Kidney (tissue), 14 donors: ENCODE results near the gene SBNO1. TPM values are rescaled to one million over a fixed set of nuclear protein-coding genes. Genes with fewer than 3 reads are reported as not detected.
"Not testable (repeated sequence)": the region's sequence is repeated elsewhere in the genome, so short reads cannot be mapped to it uniquely, and the experiment has no call there.

Source experiments
- DNase-seq, 5 donors: peaks; one replicate each; pipeline ENCODE4 v3.0.0-alpha.2; 2013 to 2020
- FAIRE-seq: peaks from 2 replicates; lab custom pipeline; 2012; peaks lifted over from hg19 to GRCh38; lab: Jason Lieb, UNC
- H3K27ac ChIP-seq, 2 donors: one replicate each; pipeline ENCODE4 v1.7.0; 2013; ENCODE audit warnings: low read depth in 2 of 2, low read length in 2 of 2, inconsistent platforms in 1 of 2
- H3K27me3 ChIP-seq: one replicate; pipeline ENCODE4 v1.7.1; 2013; ENCODE audit warnings: low read length, inconsistent platforms; ENCODE audit not compliant: control insufficient read depth, insufficient read depth
- H3K36me3 ChIP-seq, 3 donors: one replicate each; pipeline versions ENCODE4 v1.7.0 to v1.7.1; 2013; ENCODE audit warnings: low read length in 3 of 3, control low read depth in 1 of 3, inconsistent platforms in 1 of 3; ENCODE audit not compliant: insufficient read depth in 3 of 3, control insufficient read depth in 2 of 3
- H3K4me1 ChIP-seq, 3 donors: one replicate each; pipeline versions ENCODE4 v1.7.0 to v1.7.1; 2013; ENCODE audit warnings: low read length in 3 of 3, inconsistent platforms in 1 of 3, low read depth in 1 of 3; ENCODE audit not compliant: control insufficient read depth in 2 of 3, insufficient read depth in 2 of 3
- H3K4me3 ChIP-seq, 3 donors: one replicate each; pipeline versions ENCODE4 v1.7.0 to v1.8.1; 2013; ENCODE audit warnings: low read length in 3 of 3, control low read depth in 1 of 3, inconsistent platforms in 1 of 3
- H3K9ac ChIP-seq, 3 donors: one replicate each; pipeline versions ENCODE4 v1.7.0 to v1.7.1; 2013; ENCODE audit warnings: low read length in 3 of 3, control low read depth in 1 of 3, inconsistent platforms in 1 of 3
- H3K9me3 ChIP-seq, 3 donors: one replicate each; pipeline versions ENCODE4 v1.7.0 to v1.7.1; 2013; ENCODE audit warnings: low read length in 3 of 3, control low read depth in 1 of 3, inconsistent platforms in 1 of 3; ENCODE audit not compliant: control insufficient read depth in 2 of 3, insufficient read depth in 1 of 3
- CTCF ChIP-seq: IDR thresholded peaks from 3 replicates; pipeline ENCODE4 v1.5.1; 2012; ENCODE audit warnings: mild to moderate bottlenecking, moderate library complexity, borderline replicate concordance; ENCODE audit not compliant: insufficient read depth; ENCODE audit errors: extremely low read depth
- intact Hi-C: fragments of 100-400 bp; cut with DNase I; formaldehyde crosslinking; loops from one replicate; pipeline ENCODE4 v1.11.1; 2022
- polyA plus RNA-seq: library from polyadenylated mRNA; stranded (reverse); fragments of 350-450 nt; fragmentation: Illumina TruSeq; extraction: RNeasy Lipid Tissue Mini Kit (QIAGEN cat#74804); gene quantifications from one replicate; pipeline ENCODE4 v1.2.3, GENCODE V29; 2014; ENCODE audit warnings: low read depth, low replicate concordance; ENCODE audit not compliant: insufficient read depth
- total RNA-seq: library from RNA; stranded (reverse); fragmentation: NEBNext Ultra II Directional; extraction: Animal tissue kit (Norgen Biotek cat#: 25700); gene quantifications from one replicate; pipeline ENCODE4 v1.2.1, GENCODE V29; 2021
- donor health status: control.
- donor health status: control.
- donor health status: control.
- donor health status: control.
- donor health status: control.
- donor health status: DM: yes; HTN: yes; CAD: no.
- donor health status: Normal renal cell carcinoma (clear cell type).

The SBNO1 gene
- total and polyA plus RNA-seq, 2 donors from 2014 or later = 4.3 to 32.0 TPM

- H3K27me3 ChIP-seq = no peaks in the 10 kb centered on the region
- FAIRE-seq = no peak
- H3K36me3 ChIP-seq = no peaks in the 10 kb centered on the region
- H3K4me1 ChIP-seq = peaks cover 0 to 1% (median 0%) of the 10 kb centered on the region in 3 donors
- intact Hi-C loops = no loop called here
- H3K27ac ChIP-seq = no peak overlapping the region
- H3K4me3 ChIP-seq = no peak overlapping the region
- DNase-seq = no peak
- no peak for TF ChIP-seq CTCF
- H3K9me3 ChIP-seq = no peaks in the 10 kb centered on the region
- H3K9ac ChIP-seq = no peak overlapping the region
These were observed 14.7 kb upstream of the SBNO1 start for GRCh38 chr12:123379391-123379790.

DNA sequence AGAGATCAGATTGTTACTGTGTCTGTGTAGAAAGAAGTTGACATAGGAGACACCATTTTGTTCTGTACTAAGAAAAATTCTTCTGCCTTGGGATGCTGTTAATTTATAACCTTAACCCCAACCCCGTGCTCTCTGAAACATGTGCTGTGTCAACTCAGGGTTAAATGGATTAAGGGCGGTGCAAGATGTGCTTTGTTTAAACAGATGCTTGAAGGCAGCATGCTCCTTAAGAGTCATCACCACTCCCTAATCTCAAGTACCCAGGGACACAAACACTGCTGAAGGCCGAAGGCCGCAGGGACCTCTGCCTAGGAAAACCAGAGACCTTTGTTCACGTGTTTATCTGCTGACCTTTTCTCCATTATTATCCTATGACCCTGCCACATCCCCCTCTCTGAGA lies 7.8 kb upstream of the SBNO1 start:
- H3K36me3 ChIP-seq, H3K27ac ChIP-seq, H3K27me3 ChIP-seq, DNase-seq, H3K4me1 ChIP-seq, H3K9me3 ChIP-seq, intact Hi-C loops, H3K9ac ChIP-seq, H3K4me3 ChIP-seq, FAIRE-seq: not testable (repeated sequence)

DNA sequence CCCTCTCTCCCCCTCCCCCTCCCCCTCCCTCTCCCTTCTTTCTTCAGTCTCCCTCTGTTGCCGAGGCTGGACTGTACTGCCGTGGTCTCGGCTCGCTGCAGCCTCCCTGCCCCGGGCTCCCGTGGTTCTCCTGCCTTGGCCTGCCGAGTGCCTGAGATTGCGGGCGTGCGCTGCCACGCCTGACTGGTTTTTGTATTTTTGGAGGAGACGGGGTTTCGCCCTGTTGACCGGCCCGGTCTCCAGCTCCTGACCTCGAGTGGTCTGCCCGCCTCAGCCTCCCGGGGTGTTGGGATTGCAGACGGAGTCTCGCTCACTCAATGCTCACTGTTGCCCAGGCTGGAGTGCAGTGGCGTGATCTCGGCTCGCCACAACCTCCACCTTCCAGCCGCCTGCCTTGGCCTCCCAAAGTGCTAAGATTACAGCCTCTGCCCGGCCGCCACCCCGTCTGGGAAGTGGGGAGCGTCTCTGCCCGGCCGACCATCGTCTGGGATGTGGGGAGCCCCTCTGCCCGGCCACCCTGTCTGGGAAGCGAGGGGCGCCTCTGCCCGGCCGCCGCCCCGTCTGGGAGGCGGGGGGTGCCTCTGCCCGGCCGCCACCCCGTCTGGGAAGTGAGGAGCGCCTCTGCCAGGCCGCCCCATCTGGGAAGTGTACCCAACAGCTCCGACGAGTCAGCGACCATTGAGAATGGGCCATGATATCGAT lies 7.2 kb upstream of the SBNO1 start:
- FAIRE-seq, H3K27me3 ChIP-seq, intact Hi-C loops, H3K36me3 ChIP-seq, H3K27ac ChIP-seq, H3K4me1 ChIP-seq, H3K4me3 ChIP-seq, H3K9ac ChIP-seq, H3K9me3 ChIP-seq, DNase-seq: not testable (repeated sequence)

- TF ChIP-seq CTCF = no peak
- H3K9me3 ChIP-seq = no peaks in the 10 kb centered on the region
- H3K4me3 ChIP-seq = no peak overlapping the region
- FAIRE-seq (no peak), DNase-seq (no peak)
- intact Hi-C loops = no loop called here
- H3K27ac ChIP-seq = no peak overlapping the region
- no peak overlapping the region for H3K9ac ChIP-seq
- H3K27me3 ChIP-seq = no peaks in the 10 kb centered on the region
- H3K4me1 ChIP-seq = no peaks in the 10 kb centered on the region
- H3K36me3 ChIP-seq = no peaks in the 10 kb centered on the region
These were observed 4.6 kb upstream of the SBNO1 start for GRCh38 chr12:123369229-123369628.

GRCh38 chr12:123368431-123368830 lies 3.8 kb upstream of the SBNO1 start:
- H3K36me3 ChIP-seq, H3K27me3 ChIP-seq, H3K9me3 ChIP-seq, H3K4me1 ChIP-seq, H3K9ac ChIP-seq, intact Hi-C loops, FAIRE-seq, H3K4me3 ChIP-seq, DNase-seq, H3K27ac ChIP-seq: not testable (repeated sequence)
